Measurements from ENCODE around the gene ALPI. TPM values are rescaled to one million over a fixed set of nuclear protein-coding genes. Genes with fewer than 3 reads are reported as not detected.

ALPI gene
- total RNA-seq, 1 experiment from 2014 or later: not detected

DNA sequence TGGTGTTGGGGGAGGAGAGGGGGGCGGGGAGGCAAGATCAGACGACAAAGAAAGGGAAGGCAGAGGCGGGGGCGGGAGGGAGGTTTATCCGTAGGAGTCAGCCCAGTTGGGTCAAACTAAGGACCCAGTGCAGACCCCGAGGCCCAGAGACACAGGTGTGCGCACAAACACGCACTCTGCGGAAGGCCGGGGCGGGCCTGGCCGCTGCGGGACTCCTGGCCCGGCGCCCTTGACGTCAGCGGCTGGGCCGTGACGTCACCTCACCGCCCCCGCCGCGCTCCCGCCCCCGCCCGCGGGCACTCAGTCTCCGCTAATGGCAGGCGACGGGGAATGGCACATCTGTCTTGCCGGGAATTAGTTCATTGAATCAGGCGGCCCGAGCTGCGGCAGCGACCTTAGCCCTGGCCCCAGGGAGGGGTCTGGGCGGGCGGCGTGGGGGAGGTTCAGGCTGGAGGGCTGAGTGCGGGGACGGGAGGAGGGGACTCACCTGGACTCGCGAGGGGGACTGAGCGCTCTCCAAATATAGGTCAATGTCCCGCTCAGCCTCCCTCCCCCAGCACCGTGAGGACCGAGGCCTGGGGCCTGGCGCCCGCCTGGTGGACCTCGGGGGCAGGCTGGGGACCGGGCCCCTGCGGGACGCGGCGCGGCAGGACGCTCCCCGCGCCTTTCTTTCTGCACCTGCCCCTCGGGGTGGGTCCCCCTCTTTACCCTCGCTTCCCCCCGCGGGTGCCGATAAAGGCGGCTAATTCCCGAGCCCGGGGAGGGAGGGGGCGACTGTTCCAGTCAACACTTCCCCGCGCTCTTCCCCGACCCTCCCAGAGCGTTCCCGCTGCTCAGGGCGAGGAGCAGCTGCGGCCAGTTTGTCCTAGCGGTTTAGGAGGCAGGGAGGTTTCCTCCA, 47.2 kb downstream of the ALPI start:
- H3K4me2 ChIP-seq (ENCODE audit: low read length): no peak overlapping the region
- H3K9ac ChIP-seq (ENCODE audit: low read length): no peak overlapping the region
- H3K27me3 ChIP-seq (ENCODE audit: insufficient read depth, low read length): no peaks in the 10 kb centered on the region

More for the DNA sequence above, 47.2 kb downstream of the ALPI start:
- BruUV-seq (replicated peaks): no TSS peak
- Histone ChIP-seq H4K20me1 (ENCODE audit: insufficient read depth) (no peaks in the 10 kb centered on the region), H2AFZ (ENCODE audit: low read depth, low read length, poor library complexity, severe bottlenecking) (no peak overlapping the region), H3K9me2 (ENCODE audit: insufficient read depth) (no peaks in the 10 kb centered on the region), H3K4me3 (replicated peaks in 1 of 2; ENCODE audit: low read depth in 1 of 2, low read length in 2 of 2) (no peak overlapping the region), H3K36me3 (ENCODE audit: control insufficient read depth in 1 of 2, insufficient read depth in 2 of 2, low read length in 2 of 2) (no peaks in the 10 kb centered on the region), H3K4me1 (ENCODE audit: control insufficient read depth in 1 of 2, insufficient read depth in 2 of 2, low read length in 2 of 2) (no peaks in the 10 kb centered on the region), H3K9me3 (ENCODE audit: control insufficient read depth in 1 of 2, insufficient read depth in 1 of 2, low read depth in 1 of 2, low read length in 2 of 2) (no peaks in the 10 kb centered on the region), H3K27ac (ENCODE audit: low read depth, low read length) (no peak overlapping the region), H3K79me2 (ENCODE audit: insufficient read depth, low read length) (no peaks in the 10 kb centered on the region)
- POLR2A ChIA-PET: no interaction called here
- TF ChIP-seq POLR2AphosphoS5 (IDR thresholded peaks at IDR 0.05; ENCODE audit: low read depth, low read length) (no peak), ELF1 (IDR thresholded peaks at IDR 0.05; ENCODE audit: borderline replicate concordance, low read depth) (no peak), SRF (IDR thresholded peaks at IDR 0.05; ENCODE audit: low read depth) (no peak), JUND (IDR thresholded peaks at IDR 0.05) (no peak), YY1 (IDR thresholded peaks at IDR 0.05; ENCODE audit: extremely low read depth, insufficient replicate concordance, low read depth, low read length) (no peak), RAD21 (IDR thresholded peaks at IDR 0.05; ENCODE audit: low read depth) (no peak), FOSL1 (IDR thresholded peaks at IDR 0.05; ENCODE audit: low read depth) (no peak), POLR2A (IDR thresholded peaks at IDR 0.05; ENCODE audit: borderline replicate concordance, extremely low read depth, insufficient read depth, insufficient read length) (no peak), ZFX (IDR thresholded peaks at IDR 0.05) (no peak)
- TF ChIP-seq, protein P1, sequence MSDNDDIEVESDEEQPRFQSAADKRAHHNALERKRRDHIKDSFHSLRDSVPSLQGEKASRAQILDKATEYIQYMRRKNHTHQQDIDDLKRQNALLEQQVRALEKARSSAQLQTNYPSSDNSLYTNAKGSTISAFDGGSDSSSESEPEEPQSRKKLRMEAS (IDR thresholded peaks at IDR 0.05): no peak
- TF ChIP-seq, protein P2, sequence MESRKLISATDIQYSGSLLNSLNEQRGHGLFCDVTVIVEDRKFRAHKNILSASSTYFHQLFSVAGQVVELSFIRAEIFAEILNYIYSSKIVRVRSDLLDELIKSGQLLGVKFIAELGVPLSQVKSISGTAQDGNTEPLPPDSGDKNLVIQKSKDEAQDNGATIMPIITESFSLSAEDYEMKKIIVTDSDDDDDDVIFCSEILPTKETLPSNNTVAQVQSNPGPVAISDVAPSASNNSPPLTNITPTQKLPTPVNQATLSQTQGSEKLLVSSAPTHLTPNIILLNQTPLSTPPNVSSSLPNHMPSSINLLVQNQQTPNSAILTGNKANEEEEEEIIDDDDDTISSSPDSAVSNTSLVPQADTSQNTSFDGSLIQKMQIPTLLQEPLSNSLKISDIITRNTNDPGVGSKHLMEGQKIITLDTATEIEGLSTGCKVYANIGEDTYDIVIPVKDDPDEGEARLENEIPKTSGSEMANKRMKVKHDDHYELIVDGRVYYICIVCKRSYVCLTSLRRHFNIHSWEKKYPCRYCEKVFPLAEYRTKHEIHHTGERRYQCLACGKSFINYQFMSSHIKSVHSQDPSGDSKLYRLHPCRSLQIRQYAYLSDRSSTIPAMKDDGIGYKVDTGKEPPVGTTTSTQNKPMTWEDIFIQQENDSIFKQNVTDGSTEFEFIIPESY (IDR thresholded peaks at IDR 0.05; ENCODE audit: extremely low read depth, insufficient replicate concordance, low read length): no peak
- TF ChIP-seq, protein P3, sequence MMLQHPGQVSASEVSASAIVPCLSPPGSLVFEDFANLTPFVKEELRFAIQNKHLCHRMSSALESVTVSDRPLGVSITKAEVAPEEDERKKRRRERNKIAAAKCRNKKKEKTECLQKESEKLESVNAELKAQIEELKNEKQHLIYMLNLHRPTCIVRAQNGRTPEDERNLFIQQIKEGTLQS (IDR thresholded peaks at IDR 0.05): no peak
- intact Hi-C loops (cut with micrococcal nuclease): no loop called here
- RAD21 ChIA-PET (ENCODE audit: low non-redundant PET in 1 of 2, low total read pairs in 2 of 2, uncharacterized antibody in 2 of 2, unreplicated experiment in 2 of 2): no interaction called here
- ATAC-seq (no peak), DNase-seq (ENCODE audit: low read depth, low spot score) (no peak)
- CTCF ChIA-PET: no interaction called here

Data from HCT116 (cell line).